IMR-90 (cell line): ENCODE data around the gene NELL1. TPM values are rescaled to one million over a fixed set of nuclear protein-coding genes. Genes with fewer than 3 reads are reported as not detected.

Experiments used
- ATAC-seq: fragments of 200-7000 bp; cut with Tn5 transposase; 2 replicates; pipeline ENCODE4 v1.9.1; 2020; ENCODE audit warnings: low read depth, mild to moderate bottlenecking, moderate library complexity
- BruUV-seq: library from RNA; stranded (reverse); fragments of 400-500 nt; replicated peaks from 2 replicates; lab custom pipeline; 2021; lab: Mats Ljungman, UMichigan
- CTCF ChIA-PET: fragments of 300-600 bp; formaldehyde crosslinking; extraction: SDS; loops from one replicate; lab custom pipeline; 2021; ENCODE audit warnings: antibody characterized with exemption; lab: Yijun Ruan, JAX
- POLR2A ChIA-PET: fragments of 300-600 bp; sonication (Branson Sonifier 250); formaldehyde crosslinking; loops from one replicate; lab custom pipeline; 2022; ENCODE audit warnings: antibody characterized with exemption; ENCODE audit not compliant: unreplicated experiment; lab: Charles Lee
- DNase-seq: peaks from one replicate; pipeline ENCODE4 v3.0.0; 2013
- H2AFZ ChIP-seq: replicated peaks from 2 replicates; pipeline ENCODE3; 2013; ENCODE audit warnings: low read length, mild to moderate bottlenecking; ENCODE audit not compliant: poor library complexity
- H2AK5ac ChIP-seq: 2 replicates; pipeline ENCODE4 v1.6.1; 2013; ENCODE audit warnings: low read depth, low read length, inconsistent platforms
- H2AK9ac ChIP-seq: replicated peaks from 2 replicates; pipeline ENCODE3; 2013; ENCODE audit warnings: mild to moderate bottlenecking, low read depth, low read length, moderate library complexity; ENCODE audit not compliant: poor library complexity
- H2BK120ac ChIP-seq: 2 replicates; pipeline ENCODE4 v1.6.1; 2013; ENCODE audit warnings: low read depth, low read length, inconsistent platforms
- H2BK15ac ChIP-seq: 3 replicates; pipeline ENCODE4 v1.6.1; 2013; ENCODE audit warnings: low read depth, low read length, inconsistent platforms
- H2BK20ac ChIP-seq: 2 replicates; pipeline ENCODE4 v1.6.1; 2013; ENCODE audit warnings: low read depth, mild to moderate bottlenecking, inconsistent platforms, low read length, moderate library complexity
- H2BK5ac ChIP-seq: 2 replicates; pipeline ENCODE4 v1.6.1; 2013; ENCODE audit warnings: mild to moderate bottlenecking, low read depth, low read length, inconsistent platforms; ENCODE audit not compliant: poor library complexity, severe bottlenecking
- H3K14ac ChIP-seq: replicated peaks from 2 replicates; pipeline ENCODE4 v1.6.1; 2013; ENCODE audit warnings: low read depth, low read length, inconsistent platforms
- H3K18ac ChIP-seq: 2 replicates; pipeline ENCODE4 v1.6.1; 2013; ENCODE audit warnings: low read depth, low read length, control low read depth
- H3K23ac ChIP-seq: 2 replicates; pipeline ENCODE4 v1.6.1; 2013; ENCODE audit warnings: low read depth, low read length, inconsistent platforms
- H3K27ac ChIP-seq: 2 replicates; pipeline ENCODE4 v1.5.1; 2013; ENCODE audit warnings: mild to moderate bottlenecking, control low read depth, low read length; ENCODE audit not compliant: insufficient read depth
- H3K27me3 ChIP-seq: 2 replicates; pipeline ENCODE4 v1.6.1; 2013; ENCODE audit warnings: low read length; ENCODE audit not compliant: control insufficient read depth, insufficient read depth
- H3K36me3 ChIP-seq: 2 replicates; pipeline ENCODE4 v1.6.1; 2013; ENCODE audit warnings: low read length, mixed read lengths; ENCODE audit not compliant: control insufficient read depth, insufficient read depth
- H3K4ac ChIP-seq: 2 replicates; pipeline ENCODE4 v1.6.1; 2013; ENCODE audit warnings: low read depth, low read length, inconsistent platforms
- H3K4me1 ChIP-seq: 2 replicates; pipeline ENCODE4 v1.6.1; 2013; ENCODE audit warnings: low read length, mixed read lengths; ENCODE audit not compliant: control insufficient read depth, insufficient read depth
- H3K4me2 ChIP-seq: 2 replicates; pipeline ENCODE4 v1.6.1; 2013; ENCODE audit warnings: low read depth, mild to moderate bottlenecking, control low read depth, low read length, moderate library complexity
- H3K4me3 ChIP-seq: 2 replicates; pipeline ENCODE4 v1.5.1; 2013; ENCODE audit warnings: low read depth, mild to moderate bottlenecking, control low read depth, low read length, moderate library complexity; ENCODE audit not compliant: insufficient read depth
- H3K56ac ChIP-seq: 2 replicates; pipeline ENCODE4 v1.6.1; 2013; ENCODE audit warnings: low read length, inconsistent platforms; ENCODE audit not compliant: insufficient read depth; ENCODE audit errors: extremely low read depth
- H3K79me1 ChIP-seq, 2 experiments: 2 replicates each; pipeline ENCODE4 v1.6.1; 2013; ENCODE audit warnings: low read length in 2 of 2, inconsistent platforms in 1 of 2, low read depth in 1 of 2
- H3K9ac ChIP-seq: 2 replicates; pipeline ENCODE4 v1.6.1; 2013; ENCODE audit warnings: low read depth, low read length, control low read depth
- H3K9me1 ChIP-seq: 2 replicates; pipeline ENCODE4 v1.6.1; 2013; ENCODE audit warnings: low read length, inconsistent platforms; ENCODE audit not compliant: insufficient read depth
- H3K9me3 ChIP-seq: 2 replicates; pipeline ENCODE4 v1.6.1; 2013; ENCODE audit warnings: low read length; ENCODE audit not compliant: control insufficient read depth, insufficient read depth
- H4K20me1 ChIP-seq: 2 replicates; pipeline ENCODE4 v1.6.1; 2013; ENCODE audit warnings: low read length, inconsistent platforms; ENCODE audit not compliant: insufficient read depth
- H4K5ac ChIP-seq: 2 replicates; pipeline ENCODE4 v1.6.1; 2013; ENCODE audit warnings: mild to moderate bottlenecking, low read depth, low read length, control low read depth
- H4K8ac ChIP-seq, 2 experiments: 2 replicates each; pipeline ENCODE4 v1.6.1; 2013; ENCODE audit warnings: low read depth in 2 of 2, low read length in 2 of 2, control low read depth in 1 of 2, inconsistent platforms in 1 of 2
- H4K91ac ChIP-seq: 2 replicates; pipeline ENCODE4 v1.6.1; 2013; ENCODE audit warnings: low read depth, low read length, inconsistent platforms; ENCODE audit not compliant: insufficient read depth
- BHLHE40 ChIP-seq: fragments of 150-350 bp; IDR thresholded peaks from 2 replicates; pipeline ENCODE4 v1.6.1; 2016; ENCODE audit warnings: mild to moderate bottlenecking, low read depth, low read length
- CHD1 ChIP-seq: IDR thresholded peaks from 2 replicates; pipeline ENCODE4 v1.6.1; 2012; ENCODE audit warnings: low read depth, low read length, improper control_type of control experiment
- MAFK ChIP-seq: IDR thresholded peaks from 2 replicates; pipeline ENCODE4 v1.6.1; 2012; ENCODE audit warnings: low read depth, low read length, improper control_type of control experiment
- NFE2L2 ChIP-seq: fragments of 150-350 bp; IDR thresholded peaks from 2 replicates; pipeline ENCODE4 v1.6.1; 2016; ENCODE audit warnings: low read depth, mild to moderate bottlenecking, low read length
- POLR2A ChIP-seq: IDR thresholded peaks from 2 replicates; pipeline ENCODE4 v1.6.1; 2012; ENCODE audit warnings: mild to moderate bottlenecking, low read depth, low read length
- RFX5 ChIP-seq: IDR thresholded peaks from 2 replicates; pipeline ENCODE4 v1.8.0; 2012; ENCODE audit warnings: low read depth, mild to moderate bottlenecking, low read length, moderate library complexity
- SMC3 ChIP-seq: fragments of 150-350 bp; IDR thresholded peaks from 2 replicates; pipeline ENCODE4 v1.6.1; 2016; ENCODE audit warnings: low read depth, mild to moderate bottlenecking, antibody characterized with exemption, low read length, moderate library complexity
- WGBS, 2 experiments: methylation state at CpG; one replicate each; pipeline versions ENCODE4 v1.1.5 to v1.1.7; 2013; ENCODE audit warnings: missing lambda C conversion rate in 2 of 2; ENCODE audit not compliant: insufficient read length in 1 of 2; ENCODE audit errors: extremely low coverage in 2 of 2; 5-methylcytosine and 5-hydroxymethylcytosine counted together
- dilution Hi-C: fragments of 300-500 bp; cut with HindIII; formaldehyde crosslinking; loops from one replicate; pipeline ENCODE4 v1.14.3; 2018; ENCODE audit warnings: low sequenced_read_pairs; ENCODE audit not compliant: unreplicated experiment
- in situ Hi-C: fragments of 300-500 bp; cut with MboI; formaldehyde crosslinking; loops from 3 replicates; pipeline ENCODE4 v1.14.3; 2019; ENCODE audit warnings: low sequenced_read_pairs, inconsistent platforms, mixed read lengths
- intact Hi-C: fragments of 100-400 bp; cut with micrococcal nuclease; formaldehyde crosslinking; loops from 2 replicates; pipeline ENCODE4 v1.10.0; 2022
- polyA plus RNA-seq, 3 experiments: library from polyadenylated mRNA; depleted of rRNA; stranded (reverse); fragments of >200 nt; gene quantifications; 2 replicates each; pipeline ENCODE4 v1.2.3, GENCODE V29; 2012; ENCODE audit warnings: low replicate concordance in 1 of 3
- total RNA-seq: library from RNA; depleted of rRNA; stranded (reverse); fragments of >200 nt; gene quantifications from 2 replicates; pipeline ENCODE4 v1.2.3, GENCODE V29; 2012
- TF ChIP-seq, protein P1 (sequence below): fragments of 150-350 bp; IDR thresholded peaks from 2 replicates; pipeline ENCODE4 v1.6.1; 2017; ENCODE audit warnings: mild to moderate bottlenecking, antibody characterized with exemption, low read length, low read depth

NELL1 gene
- total and polyA plus RNA-seq, 2 of the 4 experiments (the other 2 are of a cell fraction) = not detected

- intact Hi-C loops (no loop called here), in situ Hi-C loops (no loop called here)
- POLR2A ChIA-PET = no interaction called here
Measured at GRCh38 chr11:20644360-20644759, 25.0 kb upstream of the NELL1 start.

More at GRCh38 chr11:20644360-20644759, 25.0 kb upstream of the NELL1 start:
- Histone ChIP-seq H3K9ac (no peak overlapping the region), H2AK9ac (no peak overlapping the region), H3K79me1 (no peaks in the 10 kb centered on the region), H3K23ac (no peak overlapping the region), H4K8ac (no peak overlapping the region), H4K5ac (no peak overlapping the region), H3K14ac (no peak overlapping the region), H2BK15ac (no peak overlapping the region), H4K20me1 (no peaks in the 10 kb centered on the region), H2AK5ac (no peak overlapping the region), H2BK120ac (no peak overlapping the region), H3K9me1 (no peaks in the 10 kb centered on the region), H2BK5ac (no peak overlapping the region), H3K56ac (no peak overlapping the region), H3K18ac (no peak overlapping the region), H2AFZ (no peak overlapping the region), H3K27me3 (no peaks in the 10 kb centered on the region), H3K36me3 (no peaks in the 10 kb centered on the region), H2BK20ac (no peak overlapping the region), H3K27ac (no peak overlapping the region), H3K4me2 (no peak overlapping the region), H3K9me3 (no peaks in the 10 kb centered on the region), H3K4ac (no peak overlapping the region), H3K4me3 (no peak overlapping the region), H4K91ac (no peak overlapping the region), H3K4me1 (no peaks in the 10 kb centered on the region)
- ATAC-seq = no peak
- no CpG with 5 or more reads among the region's 4 CpGs for WGBS, 2 experiments
- BruUV-seq = no TSS peak
- no peak for DNase-seq
- dilution Hi-C loops = no loop called here
- TF ChIP-seq BHLHE40 (no peak), NFE2L2 (no peak), RFX5 (no peak), POLR2A (no peak), CHD1 (no peak), SMC3 (no peak), MAFK (no peak)
- TF ChIP-seq, protein P1, sequence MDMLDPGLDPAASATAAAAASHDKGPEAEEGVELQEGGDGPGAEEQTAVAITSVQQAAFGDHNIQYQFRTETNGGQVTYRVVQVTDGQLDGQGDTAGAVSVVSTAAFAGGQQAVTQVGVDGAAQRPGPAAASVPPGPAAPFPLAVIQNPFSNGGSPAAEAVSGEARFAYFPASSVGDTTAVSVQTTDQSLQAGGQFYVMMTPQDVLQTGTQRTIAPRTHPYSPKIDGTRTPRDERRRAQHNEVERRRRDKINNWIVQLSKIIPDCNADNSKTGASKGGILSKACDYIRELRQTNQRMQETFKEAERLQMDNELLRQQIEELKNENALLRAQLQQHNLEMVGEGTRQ = no peak
- CTCF ChIA-PET = interaction anchor here (1.6 kb wide), 1 partner anchor 12 kb away, joined by 3 read pairs; no protein-coding TSS in a partner anchor
